SU-DHL-6 (cell line): ENCODE measurements around the gene PEX12.

ENCODE experiments used
- EZH2phosphoT487 ChIP-seq: fragments of 200-600 bp; sonication (generic), shearing (Covaris generic); conservative IDR thresholded peaks from 2 replicates; pipeline ENCODE4 v1.6.1; 2018; ENCODE audit warnings: mild to moderate bottlenecking, antibody characterized with exemption, low read length, moderate library complexity, mixed read lengths
- TF ChIP-seq, protein P1 (sequence below): fragments of 200-600 bp; sonication (generic); IDR thresholded peaks from one replicate; pipeline ENCODE4 v1.5.1; 2017; ENCODE audit warnings: antibody characterized with exemption, mild to moderate bottlenecking, low read length, moderate library complexity; ENCODE audit not compliant: insufficient read depth, poor library complexity, severe bottlenecking

DNA sequence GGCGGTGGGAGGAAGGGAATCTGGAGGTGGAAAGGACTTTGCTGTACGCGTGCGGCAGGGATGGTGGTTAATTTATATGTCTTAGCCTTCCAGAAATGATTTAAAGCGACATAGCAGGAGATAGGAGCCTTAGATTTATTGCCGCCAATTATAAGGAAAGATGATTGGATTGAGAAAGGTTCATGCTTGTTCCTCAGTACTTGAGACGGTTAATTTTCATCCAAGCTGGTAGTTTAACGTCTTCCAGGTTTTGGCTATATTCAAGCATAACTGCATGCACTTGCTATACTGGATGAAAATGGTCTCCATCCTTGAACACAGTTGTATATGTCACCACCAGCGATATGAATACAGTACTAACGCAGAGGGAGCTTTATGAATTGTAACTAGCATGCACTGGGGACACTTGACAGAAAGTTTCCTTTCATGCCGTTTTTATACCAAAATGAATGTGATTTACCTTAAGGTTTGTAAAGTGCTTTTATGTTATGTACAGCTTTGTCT, 610 bp upstream of the PEX12 start:
- TF ChIP-seq, protein P1, sequence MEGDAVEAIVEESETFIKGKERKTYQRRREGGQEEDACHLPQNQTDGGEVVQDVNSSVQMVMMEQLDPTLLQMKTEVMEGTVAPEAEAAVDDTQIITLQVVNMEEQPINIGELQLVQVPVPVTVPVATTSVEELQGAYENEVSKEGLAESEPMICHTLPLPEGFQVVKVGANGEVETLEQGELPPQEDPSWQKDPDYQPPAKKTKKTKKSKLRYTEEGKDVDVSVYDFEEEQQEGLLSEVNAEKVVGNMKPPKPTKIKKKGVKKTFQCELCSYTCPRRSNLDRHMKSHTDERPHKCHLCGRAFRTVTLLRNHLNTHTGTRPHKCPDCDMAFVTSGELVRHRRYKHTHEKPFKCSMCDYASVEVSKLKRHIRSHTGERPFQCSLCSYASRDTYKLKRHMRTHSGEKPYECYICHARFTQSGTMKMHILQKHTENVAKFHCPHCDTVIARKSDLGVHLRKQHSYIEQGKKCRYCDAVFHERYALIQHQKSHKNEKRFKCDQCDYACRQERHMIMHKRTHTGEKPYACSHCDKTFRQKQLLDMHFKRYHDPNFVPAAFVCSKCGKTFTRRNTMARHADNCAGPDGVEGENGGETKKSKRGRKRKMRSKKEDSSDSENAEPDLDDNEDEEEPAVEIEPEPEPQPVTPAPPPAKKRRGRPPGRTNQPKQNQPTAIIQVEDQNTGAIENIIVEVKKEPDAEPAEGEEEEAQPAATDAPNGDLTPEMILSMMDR, result no peak
- TF ChIP-seq EZH2phosphoT487, result no peak
